Trophoblast cell (in vitro differentiated cells and primary cell): ENCODE data around the gene UHRF1.
"Not testable (repeated sequence)": the region's sequence is repeated elsewhere in the genome, so short reads cannot be mapped to it uniquely, and the experiment has no call there.

Experiments used
- DNase-seq, 2 donors: peaks; one replicate each; pipeline ENCODE4 v3.0.0-alpha.2; 2016
- H2AFZ ChIP-seq: 2 replicates; pipeline ENCODE4 v1.6.1; 2013; ENCODE audit warnings: low read length, moderate library complexity, mild to moderate bottlenecking; ENCODE audit not compliant: insufficient read depth, poor library complexity
- H2AK5ac ChIP-seq: 2 replicates; pipeline ENCODE4 v1.6.1; 2013; ENCODE audit warnings: mild to moderate bottlenecking, low read length
- H2BK120ac ChIP-seq: 2 replicates; pipeline ENCODE4 v1.6.1; 2013; ENCODE audit warnings: low read length, mild to moderate bottlenecking, moderate library complexity; ENCODE audit not compliant: insufficient read depth, poor library complexity
- H2BK12ac ChIP-seq: 2 replicates; pipeline ENCODE4 v1.6.1; 2013; ENCODE audit warnings: mild to moderate bottlenecking, low read length, moderate library complexity
- H2BK5ac ChIP-seq: 2 replicates; pipeline ENCODE4 v1.6.1; 2013; ENCODE audit warnings: low read length, low read depth, moderate library complexity, mild to moderate bottlenecking; ENCODE audit not compliant: poor library complexity
- H3K14ac ChIP-seq: 2 replicates; pipeline ENCODE4 v1.6.1; 2013; ENCODE audit warnings: mild to moderate bottlenecking, low read length
- H3K18ac ChIP-seq: 2 replicates; pipeline ENCODE4 v1.6.1; 2013; ENCODE audit warnings: mild to moderate bottlenecking, low read length
- H3K23ac ChIP-seq: 2 replicates; pipeline ENCODE4 v1.6.1; 2013; ENCODE audit warnings: low read length
- H3K27ac ChIP-seq: 2 replicates; pipeline ENCODE4 v1.5.1; 2013; ENCODE audit warnings: low read depth, mild to moderate bottlenecking, inconsistent platforms, low read length, moderate library complexity
- H3K27me3 ChIP-seq: 2 replicates; pipeline ENCODE4 v1.6.1; 2013; ENCODE audit warnings: inconsistent platforms, mild to moderate bottlenecking, low read length, moderate library complexity; ENCODE audit not compliant: insufficient read depth
- H3K36me3 ChIP-seq, 2 experiments: 1 replicate in 1 of 2; 2 replicates in 1 of 2; pipeline ENCODE4 v1.6.1; 2013; ENCODE audit warnings: low read length in 2 of 2, mild to moderate bottlenecking in 2 of 2, moderate library complexity in 1 of 2; ENCODE audit not compliant: insufficient read depth in 2 of 2, control insufficient read depth in 1 of 2
- H3K4ac ChIP-seq: 2 replicates; pipeline ENCODE4 v1.6.1; 2013; ENCODE audit warnings: low read depth, mild to moderate bottlenecking, low read length, moderate library complexity
- H3K4me1 ChIP-seq, 2 experiments: 1 replicate in 1 of 2; 2 replicates in 1 of 2; pipeline ENCODE4 v1.6.1; 2013; ENCODE audit warnings: low read length in 2 of 2, mild to moderate bottlenecking in 2 of 2, moderate library complexity in 1 of 2; ENCODE audit not compliant: insufficient read depth in 2 of 2, control insufficient read depth in 1 of 2
- H3K4me2 ChIP-seq: 2 replicates; pipeline ENCODE4 v1.6.1; 2013; ENCODE audit warnings: inconsistent platforms, mild to moderate bottlenecking, low read length, moderate library complexity
- H3K4me3 ChIP-seq: 2 replicates; pipeline ENCODE4 v1.5.1; 2013; ENCODE audit warnings: mild to moderate bottlenecking, low read depth, low read length, inconsistent platforms
- H3K79me1 ChIP-seq: one replicate; pipeline ENCODE4 v1.6.1; 2013; ENCODE audit warnings: low read length
- H3K79me2 ChIP-seq: 2 replicates; pipeline ENCODE4 v1.6.1; 2013; ENCODE audit warnings: low read length, mild to moderate bottlenecking; ENCODE audit not compliant: control insufficient read depth, insufficient read depth, poor library complexity
- H3K9ac ChIP-seq: 2 replicates; pipeline ENCODE4 v1.6.1; 2013; ENCODE audit warnings: mild to moderate bottlenecking, low read length
- H3K9me3 ChIP-seq: 2 replicates; pipeline ENCODE4 v1.6.1; 2013; ENCODE audit warnings: low read depth, mild to moderate bottlenecking, control low read depth, inconsistent platforms, low read length; ENCODE audit not compliant: insufficient read depth
- H4K12ac ChIP-seq: 2 replicates; pipeline ENCODE4 v1.6.1; 2013; ENCODE audit warnings: low read depth, mild to moderate bottlenecking, low read length, moderate library complexity
- H4K8ac ChIP-seq: 2 replicates; pipeline ENCODE4 v1.6.1; 2013; ENCODE audit warnings: low read depth, mild to moderate bottlenecking, low read length, moderate library complexity
- H4K91ac ChIP-seq: one replicate; pipeline ENCODE4 v1.6.1; 2013; ENCODE audit warnings: low read depth, mild to moderate bottlenecking, low read length, moderate library complexity
- WGBS: extraction: QIAGEN DNeasy Blood & Tissue Kit; methylation state at CpG from one replicate; pipeline ENCODE4 v1.1.7; 2013; ENCODE audit warnings: missing lambda C conversion rate; ENCODE audit not compliant: insufficient read length, insufficient coverage; ENCODE audit errors: extremely low coverage; 5-methylcytosine and 5-hydroxymethylcytosine counted together

The UHRF1 gene

DNA sequence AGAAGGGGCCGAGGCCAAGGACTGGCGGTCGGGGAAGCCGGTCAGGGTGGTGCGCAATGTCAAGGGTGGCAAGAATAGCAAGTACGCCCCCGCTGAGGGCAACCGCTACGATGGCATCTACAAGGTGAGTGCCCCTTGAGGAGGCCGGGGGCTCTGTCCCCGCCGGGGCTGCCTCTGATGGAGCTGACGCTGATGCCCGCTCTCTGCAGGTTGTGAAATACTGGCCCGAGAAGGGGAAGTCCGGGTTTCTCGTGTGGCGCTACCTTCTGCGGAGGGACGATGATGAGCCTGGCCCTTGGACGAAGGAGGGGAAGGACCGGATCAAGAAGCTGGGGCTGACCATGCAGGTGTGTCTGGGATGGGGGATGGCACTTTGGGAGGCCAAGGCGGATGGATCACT, 41.3 kb downstream of the UHRF1 start:
- not testable (repeated sequence) for H2AK5ac ChIP-seq, H4K12ac ChIP-seq, H3K4me2 ChIP-seq, H2BK120ac ChIP-seq, H3K4ac ChIP-seq, H3K79me1 ChIP-seq, H2AFZ ChIP-seq, H2BK12ac ChIP-seq, H3K23ac ChIP-seq, H2BK5ac ChIP-seq, H3K18ac ChIP-seq, H3K4me3 ChIP-seq, H3K27me3 ChIP-seq, H4K8ac ChIP-seq, H3K4me1 ChIP-seq, H3K14ac ChIP-seq, H3K9ac ChIP-seq, H3K9me3 ChIP-seq, H3K79me2 ChIP-seq, H3K27ac ChIP-seq
- Histone ChIP-seq H3K36me3 (peaks cover 39 to 40% of the 10 kb centered on the region in 2 experiments), H4K91ac (peak overlapping the region; percentile 7)
- WGBS = no CpG with 5 or more reads among the region's 23 CpGs
- DNase-seq = peak in 1 of 2 donors; percentile 9

DNA sequence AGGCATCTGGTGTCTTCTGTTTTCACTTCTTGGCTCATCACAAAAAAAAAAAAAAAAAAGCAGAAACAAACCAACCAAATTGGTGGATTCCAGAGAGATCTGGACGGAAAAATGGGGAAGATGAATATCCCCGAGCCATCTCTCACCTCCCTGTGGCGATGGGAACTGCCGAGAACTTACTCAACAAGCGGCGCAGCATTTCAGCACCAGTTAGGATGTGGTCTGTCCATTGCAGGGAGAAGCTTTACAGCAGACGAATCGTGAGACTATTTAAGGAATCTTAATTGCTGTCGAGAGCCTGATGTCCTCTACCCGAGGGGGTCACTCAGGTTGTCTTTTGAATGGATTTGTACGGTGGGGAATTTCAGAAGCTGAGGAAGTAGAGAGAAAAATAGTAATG, 42.4 kb downstream of the UHRF1 start:
- Histone ChIP-seq H3K4ac (no peak overlapping the region), H3K27me3 (no peaks in the 10 kb centered on the region), H3K9me3 (no peaks in the 10 kb centered on the region), H3K27ac (peak overlapping the region; percentile 72), H3K18ac (no peak overlapping the region), H3K4me1 (peaks cover 5 to 9% of the 10 kb centered on the region in 2 experiments), H3K36me3 (peaks cover 39 to 40% of the 10 kb centered on the region in 2 experiments), H4K91ac (no peak overlapping the region), H3K9ac (no peak overlapping the region), H2BK12ac (no peak overlapping the region), H2BK5ac (no peak overlapping the region), H3K14ac (no peak overlapping the region), H4K8ac (no peak overlapping the region), H3K23ac (no peak overlapping the region), H3K4me3 (no peak overlapping the region), H3K4me2 (peak overlapping the region; percentile 31), H3K79me1 (peaks cover 4% of the 10 kb centered on the region), H2AFZ (no peak overlapping the region), H2AK5ac (no peak overlapping the region), H2BK120ac (no peak overlapping the region), H3K79me2 (no peaks in the 10 kb centered on the region), H4K12ac (no peak overlapping the region)
- DNase-seq = peak; percentile 77 to 89
- no CpG with 5 or more reads among the region's 11 CpGs for WGBS

DNA sequence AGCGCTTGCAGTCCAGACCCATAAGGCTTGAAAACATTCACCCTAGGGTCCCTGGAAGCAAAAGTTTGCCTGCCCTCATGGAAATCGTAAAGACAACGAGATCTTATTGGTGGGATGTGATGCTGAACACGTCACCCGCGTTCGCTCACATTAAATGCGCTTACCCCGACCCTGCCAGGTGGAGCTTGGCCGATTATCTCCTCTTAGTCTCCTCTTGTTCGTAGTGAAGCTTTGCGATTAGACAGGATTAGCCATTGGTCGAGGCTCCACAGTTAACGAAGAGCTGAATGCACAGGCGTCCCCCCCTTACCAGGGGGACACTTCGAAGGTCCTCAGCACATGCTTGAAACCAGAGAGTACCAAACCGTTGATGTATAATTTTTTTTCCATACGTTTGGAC, 43.6 kb downstream of the UHRF1 start:
- H3K79me2 ChIP-seq = no peaks in the 10 kb centered on the region
- no peak overlapping the region for H3K14ac ChIP-seq
- H3K18ac ChIP-seq = no peak overlapping the region
- peaks cover 4% of the 10 kb centered on the region for H3K79me1 ChIP-seq
- no peak for DNase-seq
- no peak overlapping the region for H4K91ac ChIP-seq
- no peak overlapping the region for H3K4me2 ChIP-seq
- no peaks in the 10 kb centered on the region for H3K27me3 ChIP-seq
- no peak overlapping the region for H3K4ac ChIP-seq
- peaks cover 38 to 42% of the 10 kb centered on the region in 2 experiments for H3K36me3 ChIP-seq
- no peak overlapping the region for H2AK5ac ChIP-seq
- WGBS = no CpG with 5 or more reads among the region's 18 CpGs
- peaks cover 5 to 9% of the 10 kb centered on the region in 2 experiments for H3K4me1 ChIP-seq
- H2BK12ac ChIP-seq = no peak overlapping the region
- no peak overlapping the region for H3K4me3 ChIP-seq
- H2BK5ac ChIP-seq = no peak overlapping the region
- no peak overlapping the region for H2AFZ ChIP-seq
- no peak overlapping the region for H3K23ac ChIP-seq
- no peak overlapping the region for H4K12ac ChIP-seq
- no peak overlapping the region for H2BK120ac ChIP-seq
- H3K27ac ChIP-seq = no peak overlapping the region
- H4K8ac ChIP-seq = no peak overlapping the region
- H3K9ac ChIP-seq = no peak overlapping the region
- no peaks in the 10 kb centered on the region for H3K9me3 ChIP-seq

DNA sequence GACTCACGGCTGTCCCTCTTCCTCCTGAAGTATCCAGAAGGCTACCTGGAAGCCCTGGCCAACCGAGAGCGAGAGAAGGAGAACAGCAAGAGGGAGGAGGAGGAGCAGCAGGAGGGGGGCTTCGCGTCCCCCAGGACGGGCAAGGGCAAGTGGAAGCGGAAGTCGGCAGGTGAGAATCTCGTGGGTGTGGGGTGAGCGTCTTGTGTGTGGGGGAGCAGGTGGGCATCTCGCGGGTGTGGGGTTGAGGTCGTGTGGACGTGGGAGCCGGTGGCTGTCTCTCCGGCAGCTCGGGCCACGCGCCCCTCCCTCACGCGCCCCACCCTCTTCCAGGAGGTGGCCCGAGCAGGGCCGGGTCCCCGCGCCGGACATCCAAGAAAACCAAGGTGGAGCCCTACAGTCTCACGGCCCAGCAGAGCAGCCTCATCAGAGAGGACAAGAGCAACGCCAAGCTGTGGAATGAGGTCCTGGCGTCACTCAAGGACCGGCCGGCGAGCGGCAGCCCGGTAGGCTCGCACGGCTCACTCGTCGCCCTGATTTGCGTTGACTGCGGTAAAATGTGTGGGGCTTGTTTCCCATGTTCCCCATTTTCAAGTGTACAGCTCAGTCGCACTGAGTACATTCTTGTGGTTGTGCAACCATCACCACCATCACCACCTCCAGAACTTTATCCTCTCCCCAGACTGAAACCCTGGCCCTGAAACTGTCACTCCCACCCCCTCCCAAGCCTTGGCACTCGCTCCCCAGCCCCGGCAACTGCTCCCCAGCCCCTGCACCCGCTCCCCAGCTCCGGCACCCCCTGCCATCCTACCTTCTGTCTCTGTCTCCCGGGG, 45.2 kb downstream of the UHRF1 start:
- WGBS = no CpG with 5 or more reads among the region's 46 CpGs
- H2BK5ac ChIP-seq, H3K4me3 ChIP-seq, H3K4me2 ChIP-seq, H3K79me1 ChIP-seq, H4K12ac ChIP-seq, H3K27ac ChIP-seq, H3K23ac ChIP-seq, H2BK12ac ChIP-seq, H4K91ac ChIP-seq, DNase-seq, H3K79me2 ChIP-seq, H3K27me3 ChIP-seq, H4K8ac ChIP-seq, H2BK120ac ChIP-seq, H3K4ac ChIP-seq, H2AK5ac ChIP-seq, H3K14ac ChIP-seq, H3K9me3 ChIP-seq, H2AFZ ChIP-seq, H3K18ac ChIP-seq, H3K4me1 ChIP-seq, H3K9ac ChIP-seq: not testable (repeated sequence)
- H3K36me3 ChIP-seq = peaks cover 46 to 52% of the 10 kb centered on the region in 2 experiments
